ENCODE data around the gene N4BP2L2.

The N4BP2L2 gene

DNA sequence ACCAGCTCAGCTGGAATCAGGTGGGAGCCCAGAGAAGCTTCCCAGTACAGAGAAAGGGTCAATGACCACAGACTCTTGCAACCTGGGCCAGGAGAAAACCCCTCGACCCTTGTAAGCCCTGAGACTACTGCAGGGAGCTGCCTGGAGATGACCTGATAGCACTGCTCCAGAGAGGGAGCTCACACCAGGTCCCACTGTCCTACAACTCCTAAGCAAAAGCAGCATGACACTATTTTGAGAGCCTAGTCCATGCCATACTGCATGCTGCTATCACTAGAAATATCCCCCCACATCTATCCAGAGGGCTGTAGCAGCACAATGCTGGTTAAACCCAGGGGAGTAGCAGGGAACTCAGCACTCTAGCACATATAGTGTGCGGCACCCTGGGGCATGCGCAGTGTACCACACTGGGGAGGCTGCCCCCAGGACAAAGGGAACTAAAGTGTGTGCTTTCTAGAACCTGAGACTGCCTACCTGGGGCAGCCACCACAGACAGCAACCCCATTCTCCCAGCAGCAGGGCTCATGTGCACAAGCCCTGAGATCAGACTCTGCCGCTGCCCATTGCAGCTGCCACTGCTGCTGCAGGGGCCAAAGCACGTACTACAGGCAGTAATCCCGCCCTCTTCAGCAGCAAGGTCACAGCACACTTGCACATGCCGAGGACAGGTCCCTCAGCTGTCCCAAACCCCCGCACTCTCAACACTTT, 83.6 kb downstream of the N4BP2L2 start:
- H3K36me3 ChIP-seq (replicated peaks), result no peaks in the 10 kb centered on the region
- no peak for DNase-seq
- H3K27me3 ChIP-seq (replicated peaks), result no peaks in the 10 kb centered on the region
- no peak overlapping the region for H3K4me3 ChIP-seq (ENCODE audit: low read depth, low read length)
- TF ChIP-seq, protein P1, sequence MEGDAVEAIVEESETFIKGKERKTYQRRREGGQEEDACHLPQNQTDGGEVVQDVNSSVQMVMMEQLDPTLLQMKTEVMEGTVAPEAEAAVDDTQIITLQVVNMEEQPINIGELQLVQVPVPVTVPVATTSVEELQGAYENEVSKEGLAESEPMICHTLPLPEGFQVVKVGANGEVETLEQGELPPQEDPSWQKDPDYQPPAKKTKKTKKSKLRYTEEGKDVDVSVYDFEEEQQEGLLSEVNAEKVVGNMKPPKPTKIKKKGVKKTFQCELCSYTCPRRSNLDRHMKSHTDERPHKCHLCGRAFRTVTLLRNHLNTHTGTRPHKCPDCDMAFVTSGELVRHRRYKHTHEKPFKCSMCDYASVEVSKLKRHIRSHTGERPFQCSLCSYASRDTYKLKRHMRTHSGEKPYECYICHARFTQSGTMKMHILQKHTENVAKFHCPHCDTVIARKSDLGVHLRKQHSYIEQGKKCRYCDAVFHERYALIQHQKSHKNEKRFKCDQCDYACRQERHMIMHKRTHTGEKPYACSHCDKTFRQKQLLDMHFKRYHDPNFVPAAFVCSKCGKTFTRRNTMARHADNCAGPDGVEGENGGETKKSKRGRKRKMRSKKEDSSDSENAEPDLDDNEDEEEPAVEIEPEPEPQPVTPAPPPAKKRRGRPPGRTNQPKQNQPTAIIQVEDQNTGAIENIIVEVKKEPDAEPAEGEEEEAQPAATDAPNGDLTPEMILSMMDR (IDR thresholded peaks at IDR 0.05; ENCODE audit: low read depth, low read length, missing control alignments), result no peak
- no peak overlapping the region for H3K27ac ChIP-seq
- in situ Hi-C loops (cut with HindIII; ENCODE audit: low pct_ligation_motif_present, low sequenced_read_pairs), result no loop called here

DNA sequence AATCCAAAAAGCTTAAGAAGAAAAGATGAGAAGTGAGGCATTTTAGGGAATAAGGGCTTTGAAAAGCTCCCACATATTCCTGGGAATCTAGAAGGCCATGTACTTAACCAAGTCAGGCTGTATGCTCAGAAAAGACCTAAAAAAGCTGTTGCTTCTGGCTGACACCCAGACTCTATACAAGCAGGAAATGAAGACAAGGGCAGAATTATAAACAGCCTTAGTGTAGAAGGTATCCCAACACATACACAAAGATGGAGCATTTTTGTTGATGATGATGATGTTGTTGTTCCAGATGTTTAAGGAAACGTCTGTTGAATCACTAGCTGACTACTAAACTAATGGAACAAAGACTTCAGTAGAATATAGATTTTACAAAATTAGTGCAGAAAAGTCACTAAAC, 84.6 kb downstream of the N4BP2L2 start:
- H3K27me3 ChIP-seq (replicated peaks), result no peaks in the 10 kb centered on the region
- no peak overlapping the region for H3K4me3 ChIP-seq (ENCODE audit: low read depth, low read length)
- in situ Hi-C loops (cut with HindIII; ENCODE audit: low pct_ligation_motif_present, low sequenced_read_pairs), result no loop called here
- no peaks in the 10 kb centered on the region for H3K36me3 ChIP-seq (replicated peaks)
- H3K27ac ChIP-seq, result no peak overlapping the region
- TF ChIP-seq, protein P1 (IDR thresholded peaks at IDR 0.05; ENCODE audit: low read depth, low read length, missing control alignments), result no peak
- no peak for DNase-seq

DNA sequence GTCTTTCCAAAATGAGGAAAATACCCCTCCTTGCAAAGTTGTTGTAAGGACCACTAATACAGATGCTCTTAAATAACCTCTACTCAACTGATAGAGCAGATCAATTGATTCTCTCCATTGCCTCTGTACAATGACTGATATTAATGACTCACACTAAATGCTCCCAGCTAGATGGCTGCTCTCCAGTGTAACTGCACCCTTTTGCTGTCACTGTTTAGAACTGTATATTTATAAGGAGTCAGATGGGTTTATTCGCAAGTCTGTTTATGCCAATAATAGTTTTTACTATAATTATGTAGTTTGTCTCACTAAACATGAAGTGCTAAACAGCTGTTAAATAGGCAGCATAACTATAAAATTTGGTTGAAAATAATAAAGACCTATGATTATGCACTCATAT, 89.6 kb downstream of the N4BP2L2 start:
- Histone ChIP-seq H3K27me3 (replicated peaks) (no peaks in the 10 kb centered on the region), H3K36me3 (replicated peaks) (no peaks in the 10 kb centered on the region), H3K27ac (no peak overlapping the region), H3K4me3 (ENCODE audit: low read depth, low read length) (no peak overlapping the region)
- TF ChIP-seq, protein P1 (IDR thresholded peaks at IDR 0.05; ENCODE audit: low read depth, low read length, missing control alignments), result no peak
- DNase-seq, result no peak
- in situ Hi-C loops (cut with HindIII; ENCODE audit: low pct_ligation_motif_present, low sequenced_read_pairs), result no loop called here

DNA sequence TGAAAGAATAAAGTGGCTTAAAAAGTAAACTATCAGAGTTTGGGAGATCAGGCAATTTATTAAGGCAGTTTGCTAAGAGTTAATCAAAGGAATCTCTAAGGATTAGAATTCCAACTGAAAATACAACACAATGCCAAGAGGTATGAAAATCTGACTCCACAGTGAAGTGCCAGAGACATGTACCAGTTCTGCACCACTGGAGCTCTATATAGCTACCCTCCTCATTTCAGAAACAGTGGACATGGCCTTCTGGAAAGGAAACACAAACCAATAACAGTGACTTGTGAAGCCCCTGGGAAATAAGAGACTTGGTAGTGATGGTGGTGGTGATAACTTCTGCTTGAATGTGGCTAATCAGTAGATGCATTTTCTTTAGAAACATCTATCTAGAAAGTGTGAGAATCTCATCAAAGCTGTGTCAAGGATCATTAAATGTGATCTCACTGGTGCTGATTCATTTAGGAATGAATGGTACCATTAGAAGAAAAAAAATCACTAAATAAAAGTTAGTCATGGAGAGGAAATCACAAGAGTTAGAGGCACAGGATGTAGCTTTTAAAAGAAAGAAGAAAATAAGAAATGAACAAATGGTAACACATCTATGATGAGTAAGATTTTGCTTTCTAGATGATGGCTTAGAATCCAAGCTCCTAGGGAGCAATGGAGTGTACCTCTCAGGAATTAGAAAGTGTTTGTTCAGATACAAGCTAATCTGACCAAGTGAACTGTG, 90.5 kb downstream of the N4BP2L2 start:
- in situ Hi-C loops (cut with HindIII; ENCODE audit: low pct_ligation_motif_present, low sequenced_read_pairs), result no loop called here

DNA sequence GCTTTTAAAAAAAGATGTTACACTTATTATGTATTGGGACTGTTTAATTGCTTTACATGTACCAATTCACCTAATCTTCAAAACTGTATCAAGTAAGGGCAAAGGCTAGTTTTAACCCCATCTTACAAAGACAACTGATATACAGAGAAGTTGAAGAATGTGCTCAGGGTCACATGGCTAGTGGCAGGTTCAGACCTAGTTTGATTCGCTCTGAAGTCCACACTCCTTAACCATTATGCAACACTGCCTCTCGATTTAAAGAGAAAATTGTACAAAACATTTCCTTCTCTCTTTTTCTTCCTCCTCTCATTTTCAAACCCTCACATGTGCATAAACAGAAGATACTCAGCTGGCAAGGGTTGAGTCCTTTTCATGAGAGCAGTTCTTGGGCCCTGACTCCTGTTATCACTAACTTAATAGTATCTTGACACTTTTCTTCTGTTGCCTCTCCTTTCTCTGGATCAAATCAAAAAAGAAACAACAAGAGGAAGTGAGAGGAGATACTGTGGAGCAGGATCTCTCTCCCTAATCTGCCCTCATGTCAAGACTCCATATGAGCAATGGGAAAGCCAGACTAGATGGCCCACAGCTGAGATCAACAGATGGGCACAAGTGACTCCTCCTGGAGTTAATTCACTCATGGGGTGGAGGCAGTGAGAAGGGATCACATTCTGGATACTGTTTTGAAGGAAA, 91.7 kb downstream of the N4BP2L2 start:
- DNase-seq, result no peak
- in situ Hi-C loops (cut with HindIII; ENCODE audit: low pct_ligation_motif_present, low sequenced_read_pairs), result no loop called here
- no peak overlapping the region for H3K27ac ChIP-seq
- no peak overlapping the region for H3K4me3 ChIP-seq (ENCODE audit: low read depth, low read length)
- no peaks in the 10 kb centered on the region for H3K36me3 ChIP-seq (replicated peaks)
- TF ChIP-seq, protein P1 (IDR thresholded peaks at IDR 0.05; ENCODE audit: low read depth, low read length, missing control alignments), result no peak
- no peaks in the 10 kb centered on the region for H3K27me3 ChIP-seq (replicated peaks)

More for the DNA sequence above, 90.5 kb downstream of the N4BP2L2 start:
- TF ChIP-seq, protein P1 (IDR thresholded peaks at IDR 0.05; ENCODE audit: low read depth, low read length, missing control alignments), result no peak
- DNase-seq, result no peak
- no peaks in the 10 kb centered on the region for H3K36me3 ChIP-seq (replicated peaks)
- H3K4me3 ChIP-seq (ENCODE audit: low read depth, low read length), result no peak overlapping the region
- no peaks in the 10 kb centered on the region for H3K27me3 ChIP-seq (replicated peaks)
- no peak overlapping the region for H3K27ac ChIP-seq

Measured in brain microvascular endothelial cell (primary cell).